SU-DHL-6 (cell line): ENCODE measurements around the gene TWIST2.

Experiments
- CTCF ChIP-seq: fragments of 200-600 bp; sonication (generic); IDR thresholded peaks from one replicate; pipeline ENCODE4 v1.5.1; 2017; ENCODE audit warnings: antibody characterized with exemption, mild to moderate bottlenecking, low read length, moderate library complexity; ENCODE audit not compliant: insufficient read depth, poor library complexity, severe bottlenecking
- EZH2phosphoT487 ChIP-seq: fragments of 200-600 bp; sonication (generic), shearing (Covaris generic); conservative IDR thresholded peaks from 2 replicates; pipeline ENCODE4 v1.6.1; 2018; ENCODE audit warnings: mild to moderate bottlenecking, antibody characterized with exemption, low read length, moderate library complexity, mixed read lengths

- no peak for TF ChIP-seq CTCF
- TF ChIP-seq EZH2phosphoT487, result no peak
Measured at GRCh38 chr2:238859636-238860347, 11.9 kb downstream of the TWIST2 start.
